ENCODE data around the gene PHKB.

DNA sequence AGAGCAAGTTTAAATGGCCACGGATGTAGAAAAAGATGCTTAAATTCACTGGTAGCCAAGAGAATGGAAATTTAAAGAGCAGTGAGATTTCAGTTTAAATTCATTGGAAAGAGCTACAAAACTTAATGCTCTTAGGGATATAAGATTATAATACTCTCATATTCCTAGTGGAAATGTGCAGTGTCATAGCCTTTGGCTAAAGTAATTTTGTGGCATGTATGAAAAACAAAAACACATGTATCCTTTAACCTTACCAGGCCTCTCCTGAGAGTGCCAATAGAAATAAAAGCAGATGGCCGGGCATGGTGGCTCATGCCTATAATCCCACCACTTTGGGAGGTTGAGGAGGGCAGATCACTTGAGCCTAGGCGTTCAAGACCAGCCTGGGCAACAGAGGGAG, 289.2 kb downstream of the PHKB start:
- TF ChIP-seq ARNTL (CRISPR knock-in tag; IDR thresholded peaks at IDR 0.05; ENCODE audit: borderline replicate concordance, low read depth) (no peak), ISL1 (CRISPR knock-in tag; IDR thresholded peaks at IDR 0.05) (no peak), TOX (CRISPR knock-in tag; IDR thresholded peaks at IDR 0.05; ENCODE audit: borderline replicate concordance) (no peak)
- TF ChIP-seq, protein P1, sequence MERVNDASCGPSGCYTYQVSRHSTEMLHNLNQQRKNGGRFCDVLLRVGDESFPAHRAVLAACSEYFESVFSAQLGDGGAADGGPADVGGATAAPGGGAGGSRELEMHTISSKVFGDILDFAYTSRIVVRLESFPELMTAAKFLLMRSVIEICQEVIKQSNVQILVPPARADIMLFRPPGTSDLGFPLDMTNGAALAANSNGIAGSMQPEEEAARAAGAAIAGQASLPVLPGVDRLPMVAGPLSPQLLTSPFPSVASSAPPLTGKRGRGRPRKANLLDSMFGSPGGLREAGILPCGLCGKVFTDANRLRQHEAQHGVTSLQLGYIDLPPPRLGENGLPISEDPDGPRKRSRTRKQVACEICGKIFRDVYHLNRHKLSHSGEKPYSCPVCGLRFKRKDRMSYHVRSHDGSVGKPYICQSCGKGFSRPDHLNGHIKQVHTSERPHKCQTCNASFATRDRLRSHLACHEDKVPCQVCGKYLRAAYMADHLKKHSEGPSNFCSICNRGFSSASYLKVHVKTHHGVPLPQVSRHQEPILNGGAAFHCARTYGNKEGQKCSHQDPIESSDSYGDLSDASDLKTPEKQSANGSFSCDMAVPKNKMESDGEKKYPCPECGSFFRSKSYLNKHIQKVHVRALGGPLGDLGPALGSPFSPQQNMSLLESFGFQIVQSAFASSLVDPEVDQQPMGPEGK (CRISPR knock-in tag; IDR thresholded peaks at IDR 0.05; ENCODE audit: borderline replicate concordance), result no peak

Measured in SK-N-SH treated with all-trans-retinoic acid at 6 μM for 48 hours (cell line).